Thyroid gland (tissue), 4 donors: ENCODE measurements around the gene CCDC183.

Experiments used
- CTCF ChIP-seq, 6 experiments: fragments of 200-600 bp in 3 of 6; fragments of 450-650 bp in 3 of 6; sonication (generic) in 3 of 6; IDR thresholded peaks; one replicate each; pipeline ENCODE4 v1.5.1; 2016 to 2019; ENCODE audit warnings: antibody characterized with exemption in 6 of 6, mild to moderate bottlenecking in 2 of 6, inconsistent platforms in 1 of 6, moderate library complexity in 1 of 6
- POLR2A ChIP-seq, 2 donors: fragments of 450-650 bp; IDR thresholded peaks; one replicate each; pipeline ENCODE4 v1.6.1; 2017; ENCODE audit warnings: antibody characterized with exemption in 2 of 2, mild to moderate bottlenecking in 2 of 2, moderate library complexity in 1 of 2

DNA sequence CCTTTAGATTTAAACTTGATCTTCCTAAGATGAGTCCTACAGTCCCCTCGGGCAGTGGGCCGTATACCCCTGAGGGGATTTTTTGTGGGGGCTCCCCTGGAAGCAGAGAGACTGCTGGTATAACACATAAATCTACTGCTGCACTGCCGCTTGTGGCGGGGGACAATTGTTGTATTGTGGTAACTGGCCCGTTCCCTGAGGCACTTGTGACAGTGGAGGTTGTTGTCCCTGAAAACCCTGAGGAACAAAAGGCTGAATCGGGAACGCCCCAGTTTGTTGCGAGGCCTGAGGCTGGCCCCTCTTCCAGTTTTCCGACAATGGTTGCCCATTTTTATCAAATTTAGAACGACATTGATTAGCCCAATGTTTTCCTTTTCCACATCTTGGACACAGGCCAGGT lies 9.7 kb upstream of the CCDC183 start:
- TF ChIP-seq CTCF (IDR thresholded peaks at IDR 0.05) (no peak), POLR2A (IDR thresholded peaks at IDR 0.05) (no peak)
